Thyroid gland (tissue), 4 donors: Measurements from ENCODE around the gene RTL1. TPM values are rescaled to one million over a fixed set of nuclear protein-coding genes. Genes with fewer than 3 reads are reported as not detected.

Experiments
- DNase-seq, 2 donors: peaks; one replicate each; pipeline ENCODE4 v3.0.0-alpha.2; 2019
- H3K27ac ChIP-seq, 3 donors: fragments of 200-600 bp; sonication (generic); 1 replicate in 2 of 3; 2 replicates in 1 of 3; pipeline ENCODE4 v1.5.1; 2016 to 2019; ENCODE audit warnings: mild to moderate bottlenecking in 1 of 3, moderate library complexity in 1 of 3
- H3K27me3 ChIP-seq: fragments of 200-600 bp; sonication (generic); one replicate; pipeline ENCODE4 v1.5.1; 2019
- H3K36me3 ChIP-seq, 2 donors: fragments of 200-600 bp; sonication (generic); one replicate each; pipeline ENCODE4 v1.5.1; 2016 to 2019
- H3K4me1 ChIP-seq, 2 donors: fragments of 200-600 bp; sonication (generic); one replicate each; pipeline ENCODE4 v1.5.1; 2017 to 2019
- H3K4me3 ChIP-seq, 3 donors: fragments of 200-600 bp; sonication (generic); replicated peaks in 1 of 3; 1 replicate in 2 of 3; 2 replicates in 1 of 3; pipeline ENCODE4 v1.5.1; 2016; ENCODE audit warnings: mild to moderate bottlenecking in 1 of 3
- H3K9me3 ChIP-seq: fragments of 200-600 bp; sonication (generic); one replicate; pipeline ENCODE4 v1.5.1; 2017
- CTCF ChIP-seq, 6 experiments: fragments of 200-600 bp in 3 of 6; fragments of 450-650 bp in 3 of 6; sonication (generic) in 3 of 6; IDR thresholded peaks; one replicate each; pipeline ENCODE4 v1.5.1; 2016 to 2019; ENCODE audit warnings: antibody characterized with exemption in 6 of 6, mild to moderate bottlenecking in 2 of 6, inconsistent platforms in 1 of 6, moderate library complexity in 1 of 6
- POLR2A ChIP-seq, 2 donors: fragments of 450-650 bp; IDR thresholded peaks; one replicate each; pipeline ENCODE4 v1.6.1; 2017; ENCODE audit warnings: antibody characterized with exemption in 2 of 2, mild to moderate bottlenecking in 2 of 2, moderate library complexity in 1 of 2
- WGBS, 2 donors: methylation state at CpG; one replicate each; pipeline ENCODE4 v1.1.5; 2017; 5-methylcytosine and 5-hydroxymethylcytosine counted together
- intact Hi-C: fragments of 100-400 bp; cut with DNase I; formaldehyde crosslinking; loops from one replicate; pipeline ENCODE4 v1.15.1; 2023
- total RNA-seq, 4 donors: library from RNA; depleted of rRNA; stranded (reverse); fragments of >200 nt; gene quantifications; one replicate each; pipeline ENCODE4 v1.2.3, GENCODE V29; 2016

Gene RTL1
- total RNA-seq, 4 donors from 2014 or later: not detected

- no peak overlapping the region for H3K4me3 ChIP-seq
- TF ChIP-seq POLR2A (IDR thresholded peaks at IDR 0.05): no peak
- no peak for TF ChIP-seq CTCF (IDR thresholded peaks at IDR 0.05)
- no peaks in the 10 kb centered on the region for H3K27me3 ChIP-seq
- no peaks in the 10 kb centered on the region for H3K9me3 ChIP-seq
- WGBS, 2 donors: 49 to 72% methylated on average over 5 of the region's 5 CpGs
- DNase-seq: no peak
- intact Hi-C loops: no loop called here
- H3K27ac ChIP-seq: no peak overlapping the region
- no peaks in the 10 kb centered on the region for H3K36me3 ChIP-seq
- H3K4me1 ChIP-seq: no peaks in the 10 kb centered on the region
These were observed 17.9 kb downstream of the RTL1 start for GRCh38 chr14:100885617-100886016.

DNA sequence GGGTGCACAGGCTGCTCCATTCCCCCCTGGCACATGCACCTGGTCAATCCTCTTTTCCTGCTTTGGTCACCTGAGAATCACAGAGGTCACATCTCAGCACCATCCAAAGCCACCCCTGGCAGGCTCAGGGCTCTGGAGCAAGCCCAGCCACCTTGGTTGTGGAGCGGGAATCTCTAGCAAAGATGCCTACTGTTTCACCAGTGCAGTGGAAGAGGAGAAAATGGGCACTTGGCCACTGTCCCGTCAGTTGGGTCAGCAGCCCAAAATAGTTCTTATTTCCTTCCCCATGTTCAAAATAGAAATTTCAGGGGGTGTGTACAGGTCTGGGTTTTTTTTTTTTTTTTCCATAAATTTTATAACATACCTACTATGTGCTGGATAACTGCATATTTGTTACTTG is 18.3 kb downstream of the RTL1 start:
- TF ChIP-seq CTCF (IDR thresholded peaks at IDR 0.05) (no peak), POLR2A (IDR thresholded peaks at IDR 0.05) (no peak)
- Histone ChIP-seq H3K27ac (no peak overlapping the region), H3K4me3 (no peak overlapping the region), H3K4me1 (no peaks in the 10 kb centered on the region), H3K36me3 (no peaks in the 10 kb centered on the region), H3K9me3 (no peaks in the 10 kb centered on the region), H3K27me3 (no peaks in the 10 kb centered on the region)
- intact Hi-C loops: no loop called here
- WGBS, 2 donors: 75% methylated on average over 2 of the region's 2 CpGs
- no peak for DNase-seq

DNA sequence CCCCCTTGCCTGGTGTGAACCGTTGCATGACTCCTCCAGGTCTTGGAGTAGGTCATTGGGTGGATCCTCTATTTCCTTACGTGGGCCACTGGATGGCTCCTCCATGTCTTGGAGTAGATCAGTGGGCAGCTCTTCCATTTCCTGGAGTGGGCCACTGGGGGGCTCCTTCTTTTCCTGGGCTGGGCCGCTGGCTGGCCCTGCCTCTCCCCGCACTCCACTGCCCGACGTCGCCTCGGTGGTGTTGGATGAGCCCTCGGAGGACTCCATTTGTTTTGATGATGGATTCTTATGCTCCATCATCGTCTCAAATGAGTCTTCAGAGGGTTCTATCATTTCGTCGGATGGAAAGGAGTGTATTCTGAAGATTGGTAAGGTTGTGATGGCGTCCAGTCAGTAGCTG is 19.1 kb downstream of the RTL1 start:
- no peak for DNase-seq
- intact Hi-C loops: no loop called here
- WGBS, 2 donors: 93 to 95% methylated on average over 13 of the region's 13 CpGs
- TF ChIP-seq CTCF (IDR thresholded peaks at IDR 0.05): no peak
- H3K36me3 ChIP-seq: no peaks in the 10 kb centered on the region
- H3K27ac ChIP-seq: no peak overlapping the region
- no peak overlapping the region for H3K4me3 ChIP-seq
- H3K9me3 ChIP-seq: no peaks in the 10 kb centered on the region
- no peaks in the 10 kb centered on the region for H3K4me1 ChIP-seq
- no peaks in the 10 kb centered on the region for H3K27me3 ChIP-seq

- DNase-seq: no peak
- Histone ChIP-seq H3K27me3 (no peaks in the 10 kb centered on the region), H3K4me1 (no peaks in the 10 kb centered on the region), H3K9me3 (no peaks in the 10 kb centered on the region), H3K36me3 (no peaks in the 10 kb centered on the region), H3K27ac (no peak overlapping the region), H3K4me3 (no peak overlapping the region)
- 86 to 95% methylated on average over 7 to 8 of the region's 11 CpGs for WGBS, 2 donors
- intact Hi-C loops: no loop called here
- TF ChIP-seq POLR2A (IDR thresholded peaks at IDR 0.05) (no peak), CTCF (IDR thresholded peaks at IDR 0.05) (no peak)
These were observed 19.8 kb downstream of the RTL1 start for GRCh38 chr14:100883789-100884101.

GRCh38 chr14:100882991-100883788 is 20.3 kb downstream of the RTL1 start:
- no peak overlapping the region for H3K27ac ChIP-seq
- H3K4me3 ChIP-seq: no peak overlapping the region
- H3K9me3 ChIP-seq: no peaks in the 10 kb centered on the region
- DNase-seq: no peak
- H3K4me1 ChIP-seq: no peaks in the 10 kb centered on the region
- no peaks in the 10 kb centered on the region for H3K36me3 ChIP-seq
- no peak for TF ChIP-seq POLR2A (IDR thresholded peaks at IDR 0.05)
- no peak for TF ChIP-seq CTCF (IDR thresholded peaks at IDR 0.05)
- intact Hi-C loops: no loop called here
- 94 to 96% methylated on average over 16 to 43 of the region's 46 CpGs for WGBS, 2 donors
- H3K27me3 ChIP-seq: no peaks in the 10 kb centered on the region
